ENCODE data around the gene SYNPO. TPM values are rescaled to one million over a fixed set of nuclear protein-coding genes. Genes with fewer than 3 reads are reported as not detected.

The SYNPO gene
- total RNA-seq, 2 donors from 2014 or later: 4.2 to 4.5 TPM

GRCh38 chr5:150700594-150701377 is 60.3 kb downstream of the SYNPO start, which contains the start of gene RBM22:
TSS of gene RBM22 (minus strand) at chr5:150701062. CDS start at chr5:150700985, 77 bp downstream.
- H3K27ac ChIP-seq (ENCODE audit: low read depth, low read length): peak within 1 kb of the TSS; percentile 82
- peak within 1 kb of the TSS; percentile 94 for H3K9ac ChIP-seq (ENCODE audit: extremely low read depth, low read length, poor library complexity, severe bottlenecking)
- 0 to 1% methylated on average over 47 to 59 of the region's 59 CpGs for WGBS, 2 experiments (ENCODE audit: insufficient coverage in 1 of 2, insufficient read length in 1 of 2)
- no peaks in the 10 kb centered on the region for H3K9me3 ChIP-seq (ENCODE audit: control insufficient read depth, low read length)
- H3K9me3 Mint-ChIP-seq: no peaks in the 10 kb centered on the region
- H3K36me3 Mint-ChIP-seq (ENCODE audit: low read depth): peaks cover 29% of the 10 kb centered on the region
- peak within 1 kb of the TSS; percentile 88 for H3K4me3 ChIP-seq (ENCODE audit: low read length)
- peaks cover 10% of the 10 kb centered on the region for H3K27me3 Mint-ChIP-seq (ENCODE audit: insufficient read depth)
- DNase-seq: peak; percentile 96
- H3K4me3 Mint-ChIP-seq: no peak within 1 kb of the TSS
- H3K36me3 ChIP-seq (ENCODE audit: control insufficient read depth, insufficient read depth, low read length): peaks cover 36% of the 10 kb centered on the region
- TF ChIP-seq CTCF (conservative IDR thresholded peaks at IDR 0.05): peak; percentile 79
- no peak within 1 kb of the TSS for H3K27ac Mint-ChIP-seq
- H3K27me3 ChIP-seq (ENCODE audit: control insufficient read depth, insufficient read depth, low read length, poor library complexity, severe bottlenecking): peaks cover 17% of the 10 kb centered on the region
- no peaks in the 10 kb centered on the region for H3K4me1 Mint-ChIP-seq
- H3K4me1 ChIP-seq (ENCODE audit: control insufficient read depth, insufficient read depth, low read length): peaks cover 3% of the 10 kb centered on the region

- no peak overlapping the region for H3K27ac ChIP-seq (ENCODE audit: low read depth, low read length)
- H3K27me3 ChIP-seq (ENCODE audit: control insufficient read depth, insufficient read depth, low read length, poor library complexity, severe bottlenecking): peaks cover 17% of the 10 kb centered on the region
- H3K27ac Mint-ChIP-seq: no peak overlapping the region
- H3K9ac ChIP-seq (ENCODE audit: extremely low read depth, low read length, poor library complexity, severe bottlenecking): no peak overlapping the region
- no peak overlapping the region for H3K4me3 ChIP-seq (ENCODE audit: low read length)
- peaks cover 15% of the 10 kb centered on the region for H3K36me3 Mint-ChIP-seq (ENCODE audit: low read depth)
- peaks cover 3% of the 10 kb centered on the region for H3K4me1 ChIP-seq (ENCODE audit: control insufficient read depth, insufficient read depth, low read length)
- H3K4me3 Mint-ChIP-seq: no peak overlapping the region
- peaks cover 6% of the 10 kb centered on the region for H3K36me3 ChIP-seq (ENCODE audit: control insufficient read depth, insufficient read depth, low read length)
- H3K9me3 Mint-ChIP-seq: no peaks in the 10 kb centered on the region
- peaks cover 10% of the 10 kb centered on the region for H3K27me3 Mint-ChIP-seq (ENCODE audit: insufficient read depth)
- DNase-seq: no peak
- no peak for TF ChIP-seq CTCF (conservative IDR thresholded peaks at IDR 0.05)
- peaks cover 19% of the 10 kb centered on the region for H3K4me1 Mint-ChIP-seq
- H3K9me3 ChIP-seq (ENCODE audit: control insufficient read depth, low read length): no peaks in the 10 kb centered on the region
- 86 to 89% methylated on average over 1 to 3 of the region's 3 CpGs for WGBS, 2 experiments (ENCODE audit: insufficient coverage in 1 of 2, insufficient read length in 1 of 2)
These were observed 63.3 kb downstream of the SYNPO start for GRCh38 chr5:150703762-150704161.

- Histone ChIP-seq H3K4me1 (ENCODE audit: control insufficient read depth, insufficient read depth, low read length) (peaks cover 10% of the 10 kb centered on the region), H3K27ac (ENCODE audit: low read depth, low read length) (peak overlapping the region; percentile 2), H3K27me3 (ENCODE audit: control insufficient read depth, insufficient read depth, low read length, poor library complexity, severe bottlenecking) (peaks cover 16% of the 10 kb centered on the region), H3K9ac (ENCODE audit: extremely low read depth, low read length, poor library complexity, severe bottlenecking) (no peak overlapping the region), H3K9me3 (ENCODE audit: control insufficient read depth, low read length) (no peaks in the 10 kb centered on the region), H3K4me3 (ENCODE audit: low read length) (peak overlapping the region; percentile 54), H3K36me3 (ENCODE audit: control insufficient read depth, insufficient read depth, low read length) (peaks cover 28% of the 10 kb centered on the region)
- 84 to 94% methylated on average over 3 to 4 of the region's 4 CpGs for WGBS, 2 experiments (ENCODE audit: insufficient coverage in 1 of 2, insufficient read length in 1 of 2)
- Mint-ChIP-seq H3K4me3 (peak overlapping the region; percentile 28), H3K9me3 (no peaks in the 10 kb centered on the region), H3K27ac (peak overlapping the region; percentile 64), H3K4me1 (peaks cover 26% of the 10 kb centered on the region), H3K27me3 (ENCODE audit: insufficient read depth) (peaks cover 10% of the 10 kb centered on the region), H3K36me3 (ENCODE audit: low read depth) (peaks cover 20% of the 10 kb centered on the region)
- no peak for TF ChIP-seq CTCF (conservative IDR thresholded peaks at IDR 0.05)
- DNase-seq: no peak
These were observed 66.4 kb downstream of the SYNPO start for GRCh38 chr5:150706776-150707390.

Other genes with a start within 250 kb of the SYNPO start
- gene CD74, start 227.8 kb upstream of the SYNPO start, total RNA-seq: 10 to 100 TPM; 12.4 to 20.0 TPM
- gene RPS14, start 190.9 kb upstream of the SYNPO start, total RNA-seq: 1,000 to 10,000 TPM; 2,313 to 2,316 TPM
- gene NDST1, start 132.5 kb upstream of the SYNPO start, total RNA-seq: 10 to 100 TPM; 53.3 to 71.7 TPM
- 10 to 100 TPM; 12.4 to 15.8 TPM for gene MYOZ3, start 20.6 kb downstream of the SYNPO start, total RNA-seq
- 10 to 100 TPM; 42.7 to 44.3 TPM for gene RBM22, start 60.4 kb downstream of the SYNPO start, total RNA-seq
- 10 to 100 TPM; 51.5 to 64.3 TPM for gene DCTN4, start 118.4 kb downstream of the SYNPO start, total RNA-seq
- gene SMIM3, start 138.1 kb downstream of the SYNPO start, total RNA-seq: 1 to 10 TPM; 6.3 to 9.0 TPM
- gene IRGM, start 205.9 kb downstream of the SYNPO start, total RNA-seq: not detected